A673 (cell line): ENCODE measurements around the gene PRTFDC1.

Source experiments
- EZH2 ChIP-seq: fragments of 200-600 bp; sonication (generic); IDR thresholded peaks from 2 replicates; pipeline ENCODE4 v1.6.1; 2017; ENCODE audit warnings: borderline replicate concordance, low read depth, mild to moderate bottlenecking, mixed read lengths, antibody characterized with exemption, low read length; ENCODE audit not compliant: poor library complexity, severe bottlenecking
- TF ChIP-seq, protein P1 (sequence below): fragments of 300-800, 200-600 bp; sonication (generic); conservative IDR thresholded peaks from 2 replicates; pipeline ENCODE4 v1.5.1; 2017; ENCODE audit warnings: low read depth, mild to moderate bottlenecking, antibody characterized with exemption, low read length, moderate library complexity, mixed read lengths

GRCh38 chr10:24804392-24804791, 148.0 kb downstream of the PRTFDC1 start:
- TF ChIP-seq, protein P1, sequence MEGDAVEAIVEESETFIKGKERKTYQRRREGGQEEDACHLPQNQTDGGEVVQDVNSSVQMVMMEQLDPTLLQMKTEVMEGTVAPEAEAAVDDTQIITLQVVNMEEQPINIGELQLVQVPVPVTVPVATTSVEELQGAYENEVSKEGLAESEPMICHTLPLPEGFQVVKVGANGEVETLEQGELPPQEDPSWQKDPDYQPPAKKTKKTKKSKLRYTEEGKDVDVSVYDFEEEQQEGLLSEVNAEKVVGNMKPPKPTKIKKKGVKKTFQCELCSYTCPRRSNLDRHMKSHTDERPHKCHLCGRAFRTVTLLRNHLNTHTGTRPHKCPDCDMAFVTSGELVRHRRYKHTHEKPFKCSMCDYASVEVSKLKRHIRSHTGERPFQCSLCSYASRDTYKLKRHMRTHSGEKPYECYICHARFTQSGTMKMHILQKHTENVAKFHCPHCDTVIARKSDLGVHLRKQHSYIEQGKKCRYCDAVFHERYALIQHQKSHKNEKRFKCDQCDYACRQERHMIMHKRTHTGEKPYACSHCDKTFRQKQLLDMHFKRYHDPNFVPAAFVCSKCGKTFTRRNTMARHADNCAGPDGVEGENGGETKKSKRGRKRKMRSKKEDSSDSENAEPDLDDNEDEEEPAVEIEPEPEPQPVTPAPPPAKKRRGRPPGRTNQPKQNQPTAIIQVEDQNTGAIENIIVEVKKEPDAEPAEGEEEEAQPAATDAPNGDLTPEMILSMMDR = no peak
- TF ChIP-seq EZH2 = no peak
